NCI-H2171 treated with DMSO at 0.1 percent for 48 hours (cell line): Measurements from ENCODE around the gene KREMEN1.

Source experiments
- DNase-seq: peaks from one replicate; lab custom pipeline; 2025; lab: John Stamatoyannopoulos, UW

KREMEN1 gene

DNA sequence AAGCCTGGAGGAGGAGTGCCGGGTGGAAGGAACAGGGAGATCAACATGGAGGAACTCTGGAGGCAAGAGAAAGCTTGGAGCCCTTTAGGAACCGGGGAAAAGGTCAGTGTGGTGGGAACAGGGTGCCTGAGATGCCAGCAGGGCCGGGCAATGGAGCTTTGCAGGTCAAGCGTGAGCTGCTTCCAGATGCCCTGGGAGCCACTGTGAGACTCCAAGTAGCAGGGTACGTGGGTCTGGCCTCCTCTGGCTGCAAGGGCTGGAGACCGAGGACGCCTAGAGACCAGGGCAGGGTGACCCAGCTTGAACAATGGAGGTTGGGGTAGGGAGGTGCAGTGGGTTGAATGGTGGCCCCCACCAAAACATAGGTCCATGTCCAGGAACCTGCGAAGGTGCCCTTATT, 117.2 kb downstream of the KREMEN1 start:
- no peak for DNase-seq

DNA sequence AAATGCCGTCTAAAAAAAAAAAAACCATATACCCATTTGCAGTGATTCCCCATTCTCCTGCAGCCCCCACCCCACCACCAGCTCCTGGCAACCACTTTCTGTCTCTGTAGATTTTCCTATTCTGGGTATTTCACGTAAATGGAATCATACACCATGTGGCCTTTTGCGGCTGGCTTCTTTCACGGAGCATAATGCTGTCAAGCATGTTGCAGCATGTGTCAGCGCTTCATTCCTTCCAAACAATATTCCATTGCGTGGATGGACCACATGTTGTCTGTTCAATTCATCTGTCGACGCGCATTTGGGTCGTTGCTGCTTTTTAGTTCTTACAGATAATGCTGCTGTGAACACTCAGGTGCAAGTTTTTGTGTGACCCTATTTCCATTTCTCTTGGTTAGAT, 118.1 kb downstream of the KREMEN1 start:
- DNase-seq, result peak; percentile 78

DNA sequence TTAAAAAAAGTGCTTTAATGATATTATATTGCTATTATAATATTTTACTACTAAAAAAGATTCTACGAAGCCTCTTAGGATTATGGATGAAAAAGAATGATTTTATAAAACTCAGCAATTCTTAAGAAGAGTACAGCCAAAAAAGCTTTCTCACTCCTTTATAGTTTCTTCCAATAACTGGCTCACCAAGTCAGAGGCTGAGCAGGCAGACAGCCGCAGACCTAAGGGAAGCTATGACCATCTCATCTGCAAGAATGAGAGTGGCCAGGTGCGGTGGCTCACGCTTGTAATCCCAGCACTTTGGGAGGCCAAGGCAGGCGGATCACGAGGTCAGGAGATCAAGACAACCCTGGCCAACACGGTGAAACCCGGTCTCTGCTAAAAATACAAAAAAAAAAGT, 120.2 kb downstream of the KREMEN1 start:
- no peak for DNase-seq

DNA sequence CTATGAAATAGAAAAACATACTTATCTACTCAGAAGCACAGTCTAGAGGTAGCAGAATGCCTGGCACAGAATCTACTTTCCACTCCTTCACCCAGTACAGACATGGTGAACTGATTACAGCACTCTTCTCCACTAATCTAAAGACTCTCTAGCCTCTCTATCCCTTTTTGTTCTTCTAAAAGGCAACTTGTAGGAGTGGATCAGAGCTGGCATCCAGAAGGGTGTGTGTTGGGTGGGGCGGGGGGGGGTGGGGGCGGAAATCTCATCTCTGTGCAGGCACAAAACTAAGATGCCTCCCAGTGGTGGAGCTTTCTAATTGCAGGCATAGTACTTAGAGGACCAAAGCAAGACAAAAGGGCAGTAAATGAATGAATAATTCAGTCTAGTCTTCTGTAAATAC, 121.3 kb downstream of the KREMEN1 start:
- DNase-seq, result no peak

DNA sequence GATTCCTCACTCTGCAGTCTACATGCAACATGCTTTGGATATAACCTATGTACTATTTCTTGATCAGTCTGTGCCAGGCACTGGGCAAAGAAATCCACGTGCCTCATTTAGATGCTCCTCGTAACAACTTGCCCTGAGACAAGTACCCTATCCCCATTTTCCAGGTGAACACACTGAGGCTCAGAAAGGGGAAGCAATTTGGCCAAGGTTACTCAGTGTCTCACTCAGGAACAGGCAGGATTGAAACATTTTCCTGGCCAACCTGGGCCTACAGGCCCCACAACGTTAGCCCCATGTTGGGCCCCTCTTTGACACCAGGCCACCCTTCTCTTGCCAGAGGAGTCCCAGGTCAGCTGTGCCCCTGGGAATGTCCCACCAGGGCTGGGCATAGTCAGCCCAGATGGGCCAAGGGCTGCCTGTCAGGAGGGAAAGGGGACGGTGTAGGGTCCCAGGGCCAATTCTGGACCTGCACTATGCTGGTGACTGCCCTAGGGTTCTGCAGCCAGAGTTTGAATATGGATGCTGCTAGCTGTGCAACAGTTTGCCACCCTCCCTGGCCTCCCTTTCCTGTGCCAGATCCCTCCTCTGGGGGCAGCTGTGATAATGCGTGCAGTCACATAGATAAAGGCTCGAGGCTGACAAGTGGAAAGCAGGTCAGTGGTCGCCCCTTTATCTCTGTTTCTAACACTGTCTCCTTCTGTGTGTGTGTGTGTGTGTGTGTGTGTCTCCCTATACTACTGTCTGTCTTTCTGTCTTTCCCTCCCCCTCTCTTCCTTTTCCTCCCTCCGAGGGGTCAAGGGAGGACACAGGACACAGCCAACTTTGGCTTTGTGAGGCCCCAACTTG, 122.5 kb downstream of the KREMEN1 start:
- DNase-seq, result no peak

DNA sequence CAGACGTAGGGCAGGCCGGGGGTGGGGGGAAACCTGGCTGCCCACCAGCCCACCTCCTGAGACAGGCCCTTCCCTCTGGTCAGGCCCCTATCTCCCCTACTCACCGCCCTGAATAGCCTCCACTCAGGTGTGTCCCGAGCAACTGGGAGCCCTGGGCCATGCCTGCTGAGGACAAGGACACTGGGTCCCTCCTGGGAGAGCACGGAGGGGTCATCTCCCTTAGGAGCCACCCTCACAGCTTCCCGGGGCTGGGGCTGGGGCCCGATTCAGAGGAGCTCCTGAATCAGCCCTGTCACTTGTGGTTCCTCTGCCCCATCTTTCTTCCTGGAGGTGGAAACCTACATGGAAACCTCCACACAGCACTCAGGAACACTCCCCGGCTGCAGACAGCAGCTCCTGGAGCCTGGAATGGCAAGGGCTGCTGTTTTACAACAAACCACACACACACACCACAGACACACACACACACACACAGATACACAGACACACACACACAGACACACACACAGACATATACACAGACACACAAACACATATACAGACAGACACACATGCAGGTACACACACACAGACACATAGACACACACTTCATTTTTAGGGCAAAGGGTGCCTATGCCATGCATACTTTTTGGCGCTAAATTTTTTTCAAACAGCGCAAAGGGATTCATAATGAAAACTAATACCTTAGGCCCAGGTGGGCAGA, 123.3 kb downstream of the KREMEN1 start:
- DNase-seq, result no peak

DNA sequence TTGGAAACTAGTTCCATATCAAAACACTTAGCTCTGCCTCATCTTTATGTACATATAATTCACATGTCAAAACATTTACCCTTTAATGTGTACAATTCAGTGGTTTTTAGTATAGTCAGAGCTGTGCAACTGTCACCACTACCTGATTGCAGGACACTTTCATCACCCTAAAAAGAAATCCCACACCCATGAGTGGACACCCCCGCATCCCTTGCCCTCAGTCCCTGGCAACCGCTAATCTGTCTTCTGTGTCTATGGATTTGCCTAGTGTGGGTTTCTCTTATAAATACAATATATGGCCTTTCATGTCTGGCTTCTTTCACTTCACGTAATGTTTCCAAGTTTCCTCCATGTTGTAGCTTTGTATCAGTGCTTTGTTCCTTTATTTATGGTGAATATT, 124.3 kb downstream of the KREMEN1 start:
- DNase-seq, result no peak

DNA sequence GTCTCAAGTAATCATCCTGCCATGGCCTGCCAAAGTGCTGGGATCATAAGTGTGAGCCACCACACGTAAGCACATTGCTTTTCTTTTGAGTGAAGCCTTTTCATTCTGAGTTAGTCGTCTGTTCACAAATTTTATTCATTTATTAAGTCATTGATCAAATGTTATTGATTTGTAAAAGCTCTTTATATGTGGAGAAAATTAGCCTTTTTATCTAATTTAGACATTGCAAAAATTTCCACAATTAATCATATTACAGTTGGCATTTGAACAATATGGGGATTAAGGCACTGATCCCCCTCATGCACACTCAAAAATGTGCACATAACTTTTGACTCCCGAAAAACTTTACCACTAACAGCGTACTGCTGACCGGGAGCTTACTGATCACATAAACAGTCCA, 125.4 kb downstream of the KREMEN1 start:
- DNase-seq, result no peak

DNA sequence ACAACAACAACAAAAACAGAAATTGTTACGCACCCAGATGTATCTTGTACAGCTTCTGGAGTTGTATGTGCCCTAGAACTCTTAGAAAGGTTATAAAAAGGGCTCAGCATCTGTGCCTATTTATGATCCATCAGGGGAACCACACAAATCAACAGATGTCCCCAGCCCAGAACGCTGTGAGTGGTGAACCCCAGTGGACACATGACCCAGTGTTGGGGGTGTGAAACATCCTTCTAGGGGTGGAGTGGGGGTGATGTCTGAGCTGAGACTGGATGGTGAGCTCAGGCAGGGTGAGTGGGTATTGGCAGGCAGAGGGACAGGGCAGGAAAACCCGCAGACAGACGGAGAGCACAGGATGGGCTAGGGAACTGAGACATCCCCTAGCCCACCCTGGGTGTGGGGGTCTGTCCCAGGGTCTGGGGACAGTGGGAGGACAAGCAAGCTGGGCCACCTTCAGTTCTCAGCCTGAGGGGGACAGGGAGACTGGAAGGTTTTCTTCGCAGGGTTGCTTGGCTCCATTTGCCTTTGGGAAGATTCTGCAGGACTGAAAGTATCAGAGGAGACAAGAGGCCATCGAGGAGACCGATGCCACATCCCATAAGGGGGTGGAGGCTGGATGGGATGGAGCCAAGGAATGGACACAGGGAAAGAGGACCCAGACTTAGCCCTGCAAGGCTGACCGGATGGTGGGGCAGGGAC, 127.0 kb downstream of the KREMEN1 start:
- DNase-seq, result no peak

DNA sequence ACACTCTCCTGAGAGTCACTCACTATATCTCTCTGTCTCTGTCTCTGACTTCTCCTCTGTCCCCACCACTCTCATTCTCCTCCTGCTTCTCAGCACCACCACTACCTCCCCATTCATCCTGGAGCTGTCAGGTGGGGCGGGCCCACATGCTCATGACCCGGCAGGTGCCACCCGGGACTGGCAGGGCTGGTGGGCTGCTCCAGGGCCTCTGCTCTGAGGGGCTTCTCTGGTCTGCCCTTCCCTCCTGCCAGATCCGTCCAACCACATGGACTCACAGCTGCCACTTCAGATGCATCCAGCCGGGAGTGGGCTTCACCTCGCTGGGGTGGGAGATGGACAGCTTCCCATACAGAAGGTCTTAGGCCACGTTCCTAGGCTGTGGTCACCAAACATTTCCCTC, 128.1 kb downstream of the KREMEN1 start:
- no peak for DNase-seq

DNA sequence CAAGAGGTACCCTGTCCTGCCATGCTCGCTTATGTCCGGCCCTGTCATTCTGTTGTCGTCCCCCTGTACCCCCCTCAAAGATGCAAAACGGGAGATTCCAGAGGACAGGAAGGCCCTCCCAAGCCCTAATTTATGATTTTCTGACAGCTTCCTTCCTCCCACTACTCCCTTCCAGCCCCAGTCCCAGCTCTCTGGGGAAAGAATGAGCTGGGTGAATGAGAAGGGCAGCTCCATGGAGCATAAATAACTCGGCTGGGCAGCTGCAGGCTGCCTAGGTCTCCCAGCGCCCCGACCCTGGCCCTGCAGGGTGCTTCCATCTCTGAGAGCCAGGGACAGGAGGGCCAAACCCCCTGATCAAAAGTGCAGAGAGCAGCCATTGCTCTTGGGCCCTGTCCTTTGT, 128.9 kb downstream of the KREMEN1 start:
- no peak for DNase-seq

DNA sequence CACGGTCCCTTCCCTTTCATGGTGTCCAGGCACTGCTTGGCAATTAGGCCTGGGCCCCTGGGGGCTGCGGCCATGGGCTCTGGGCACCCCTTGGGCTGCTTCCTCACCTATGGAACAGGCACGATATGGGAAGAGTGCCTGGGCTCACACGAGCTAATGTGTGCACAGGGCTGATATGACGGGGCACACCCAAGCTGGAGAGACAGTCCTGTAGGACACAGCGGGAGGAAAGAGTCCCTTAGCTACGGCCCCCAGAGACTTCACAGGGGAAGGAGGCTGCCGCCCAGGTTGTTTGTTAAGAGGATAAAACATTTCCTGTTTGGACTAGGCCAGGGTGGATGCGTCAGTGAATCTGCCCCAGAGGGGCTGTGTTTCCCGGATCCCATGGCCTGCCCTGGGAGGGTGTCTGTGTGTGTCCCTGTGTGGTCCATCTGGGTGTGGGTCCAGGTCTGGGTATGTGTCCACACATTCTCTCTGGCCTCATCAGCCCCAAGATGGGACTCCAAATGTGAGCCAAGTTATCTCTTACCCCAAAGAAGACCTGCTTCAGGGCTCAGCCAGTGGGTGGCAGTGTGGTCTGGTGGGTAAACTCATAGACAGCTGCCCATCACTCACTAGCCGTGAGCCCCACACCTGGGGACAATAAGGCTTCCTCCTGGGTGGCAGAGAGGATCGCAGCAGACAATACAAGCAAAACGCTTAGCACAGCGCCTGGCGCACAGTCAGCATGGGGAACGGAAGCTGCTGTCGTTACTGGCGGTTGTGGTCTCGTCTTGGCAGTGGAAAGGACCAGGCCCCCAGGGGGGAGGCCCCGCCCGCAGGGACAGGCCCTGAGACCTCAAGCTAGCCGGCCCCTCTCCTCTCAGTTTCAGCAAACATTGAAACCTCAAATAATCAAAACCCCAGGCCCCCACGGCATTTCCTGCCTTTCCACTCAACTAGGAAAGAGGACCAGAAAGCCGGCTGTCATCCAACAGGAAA, 129.7 kb downstream of the KREMEN1 start:
- peak; percentile 15 for DNase-seq

DNA sequence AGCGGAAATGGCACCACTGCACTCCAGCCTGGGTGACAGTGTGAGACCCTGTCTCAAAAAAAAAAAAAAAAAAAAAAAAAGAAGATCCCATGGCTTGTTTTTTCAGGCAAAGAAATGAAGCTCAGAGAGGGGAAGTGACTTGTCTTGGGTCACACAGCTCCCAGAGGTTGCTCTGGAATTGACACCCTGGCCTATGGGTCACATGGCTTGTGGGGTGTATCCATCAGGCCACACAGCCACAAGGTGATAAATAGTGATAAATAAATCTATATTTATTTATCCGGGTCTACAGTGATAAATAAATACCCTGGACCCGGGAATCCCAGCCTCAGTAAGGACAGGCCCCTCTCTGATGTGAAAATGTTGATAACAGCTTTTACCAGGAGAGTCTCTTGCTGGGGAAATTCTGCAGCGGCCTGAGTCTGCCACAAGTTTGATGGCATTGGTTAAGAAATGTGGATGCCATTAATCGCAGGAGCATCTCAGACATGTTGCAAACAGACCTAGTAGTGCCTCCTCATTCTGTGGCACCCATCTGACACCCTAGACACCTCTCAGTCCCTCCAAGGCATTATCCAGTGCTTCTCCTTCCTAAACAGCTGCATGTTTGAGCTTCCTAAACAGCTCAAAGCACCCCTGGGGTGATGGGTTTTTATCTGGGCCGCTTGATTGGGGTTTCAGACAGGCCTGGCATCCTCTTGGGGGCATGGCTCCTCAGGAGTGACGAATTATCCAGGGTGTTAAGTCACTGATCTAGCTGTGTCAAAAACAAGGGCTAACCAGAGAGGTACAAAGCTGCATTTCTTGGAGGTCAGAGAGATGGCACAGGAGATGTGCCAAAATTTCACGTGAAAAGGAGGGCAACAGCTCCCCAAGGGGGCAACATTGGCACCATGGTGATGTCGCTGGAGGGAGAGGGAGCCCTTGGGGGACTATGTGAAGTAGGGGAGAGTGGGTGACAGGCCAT, 130.9 kb downstream of the KREMEN1 start:
- no peak for DNase-seq

DNA sequence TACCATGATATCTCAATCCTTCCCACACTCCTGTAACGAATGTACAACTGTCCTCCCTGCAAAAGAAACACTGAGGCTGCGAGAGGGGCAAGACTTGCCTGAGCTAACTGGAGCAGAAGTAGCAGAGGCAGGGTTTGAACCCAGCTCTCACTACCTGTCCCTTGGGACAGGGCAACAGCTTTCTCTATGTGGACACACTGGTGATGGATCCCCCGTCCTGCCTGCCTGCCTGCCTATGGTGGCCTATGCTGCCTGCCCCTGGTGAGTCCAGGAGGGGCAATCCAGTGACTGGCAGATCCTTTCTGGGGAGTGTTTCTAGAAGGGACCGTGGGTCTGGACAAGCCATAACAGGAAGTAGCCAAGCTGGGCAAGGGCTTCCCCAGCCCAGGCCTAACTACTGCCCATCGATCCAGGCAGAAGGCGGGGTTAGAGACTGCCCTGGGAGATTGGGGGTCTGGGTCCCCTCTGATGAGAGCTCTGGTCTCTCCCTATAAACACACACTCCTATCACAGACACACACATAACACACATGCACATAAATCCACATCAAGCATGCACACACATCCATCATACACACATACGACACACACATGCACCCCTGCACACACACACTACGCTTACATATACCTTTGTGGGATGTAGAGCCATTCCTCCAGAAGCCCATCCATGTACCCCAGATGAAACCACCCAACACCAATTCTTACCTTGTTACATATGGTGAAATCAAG, 131.8 kb downstream of the KREMEN1 start:
- no peak for DNase-seq

DNA sequence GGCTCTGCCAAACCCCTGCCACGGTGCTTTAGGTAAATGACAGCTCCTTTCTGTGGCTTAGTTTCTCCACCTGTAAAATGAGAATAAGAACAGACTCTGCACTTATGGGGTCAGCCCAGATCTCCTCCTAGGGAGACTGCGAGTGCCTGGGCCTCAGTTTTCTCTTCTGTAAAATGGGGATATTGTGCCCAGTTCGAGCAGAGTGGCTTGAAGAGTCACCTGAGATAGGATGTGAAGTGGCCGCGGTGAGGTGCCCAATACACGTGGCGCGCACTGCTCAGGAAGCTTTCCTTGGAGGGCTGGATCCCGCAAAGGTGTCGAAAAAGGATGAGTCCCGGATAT, 132.4 kb downstream of the KREMEN1 start:
- DNase-seq, result no peak

DNA sequence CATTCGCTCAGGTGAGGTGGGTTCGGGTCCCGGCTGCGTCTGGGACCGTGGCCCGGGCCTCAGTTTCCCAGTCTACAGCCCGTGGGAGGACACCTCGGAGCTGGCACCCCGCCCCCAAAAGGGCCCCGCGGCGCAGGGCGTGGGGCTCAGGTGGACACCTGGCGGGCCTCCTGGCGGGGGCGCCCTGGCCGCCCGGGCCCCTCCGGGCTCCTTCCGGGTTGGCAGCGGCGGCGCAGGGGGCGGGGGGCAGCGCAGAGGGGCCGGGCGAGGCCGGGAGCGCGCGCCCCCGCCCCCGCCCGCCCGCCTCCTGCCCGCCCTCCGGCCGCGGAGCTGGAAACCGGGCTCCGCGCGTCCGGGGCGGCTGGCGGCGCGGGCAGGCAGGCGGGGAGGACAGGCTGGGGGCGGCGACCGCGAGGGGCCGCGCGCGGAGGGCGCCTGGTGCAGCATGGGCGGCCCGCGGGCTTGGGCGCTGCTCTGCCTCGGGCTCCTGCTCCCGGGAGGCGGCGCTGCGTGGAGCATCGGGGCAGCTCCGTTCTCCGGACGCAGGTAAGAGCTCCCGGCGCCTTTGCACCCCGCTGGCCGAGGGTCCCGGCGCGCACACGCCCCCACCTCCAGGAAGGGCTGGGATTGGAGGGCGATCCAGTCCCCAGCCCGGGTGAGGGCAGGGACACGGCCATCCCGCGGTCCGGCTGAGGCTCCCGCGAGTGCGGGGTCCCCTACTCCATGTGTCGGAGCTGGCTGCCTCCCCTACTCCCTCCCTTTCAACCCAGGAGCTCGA, 132.9 kb downstream of the KREMEN1 start, which contains the start of gene EMID1:
EMID1 (plus strand) TSS at position 303 of the 778 bp plus-strand sequence; CDS start at position 446, 143 bp downstream.
- DNase-seq, result peak; percentile 55

DNA sequence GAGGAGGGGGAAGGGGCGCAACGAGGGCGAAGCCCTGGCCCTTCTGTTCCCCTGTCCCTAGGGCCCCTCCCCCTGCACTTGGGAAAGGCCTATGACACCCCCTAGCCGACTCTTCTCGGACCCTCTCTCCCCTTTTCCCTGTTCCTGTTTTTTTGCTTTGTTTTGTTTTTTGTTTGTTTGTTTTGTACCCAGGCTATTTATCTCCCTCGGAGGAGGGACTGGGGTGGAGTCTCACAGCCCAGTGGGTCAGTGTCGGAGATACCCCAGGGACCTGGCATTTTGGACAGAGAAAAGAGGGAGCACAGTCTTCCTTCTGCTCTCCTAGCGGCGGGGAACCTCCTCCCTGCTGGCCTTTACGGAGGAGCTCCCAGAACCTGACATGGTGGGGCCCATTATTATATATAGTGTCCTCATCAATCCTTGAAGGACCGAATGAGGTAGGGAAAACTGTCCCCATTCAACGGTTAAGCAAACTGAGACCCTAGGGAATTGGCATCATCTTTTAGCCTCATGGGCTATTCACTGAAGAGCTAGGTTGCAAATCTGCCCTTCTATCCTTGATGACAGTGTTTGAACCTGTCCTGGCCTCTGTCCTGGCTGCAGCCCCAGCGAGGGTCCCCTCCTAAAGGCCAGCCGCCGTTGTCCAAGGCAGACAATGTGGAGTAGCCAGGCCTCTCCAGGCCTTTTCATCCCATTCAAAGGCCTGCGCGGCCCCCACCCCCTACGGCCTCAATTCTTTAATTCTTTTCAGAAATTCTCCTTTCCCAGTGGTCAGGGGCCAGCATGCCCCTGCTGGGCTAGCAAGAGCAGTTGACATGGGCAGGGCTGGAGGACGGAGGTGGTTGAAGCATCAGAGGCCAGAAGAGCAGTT, 133.8 kb downstream of the KREMEN1 start:
- DNase-seq, result no peak

DNA sequence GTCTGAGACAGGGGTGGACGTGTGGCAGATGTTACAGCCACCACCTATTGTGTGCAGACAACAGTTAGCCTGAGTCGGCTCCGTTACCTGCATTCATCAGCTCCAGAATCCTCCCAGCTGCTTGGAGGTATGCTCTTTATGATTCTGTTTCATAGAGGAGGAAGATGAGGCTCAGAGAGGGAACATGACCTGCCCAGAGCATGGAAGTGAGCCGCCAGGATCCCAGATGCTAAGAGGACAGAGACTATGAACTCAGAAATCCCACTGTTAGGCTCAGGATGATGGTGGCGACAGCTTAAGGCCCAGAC, 134.4 kb downstream of the KREMEN1 start:
- no peak for DNase-seq
